HG02623 (cell line): ENCODE results near the gene WHAMM.
"Not testable (repeated sequence)": the region's sequence is repeated elsewhere in the genome, so short reads cannot be mapped to it uniquely, and the experiment has no call there.

Experiments
- ATAC-seq: cut with Tn5 transposase; IDR thresholded peaks from one replicate; pipeline ENCODE4 v1.9.1; 2021; ENCODE audit warnings: moderate library complexity; ENCODE audit not compliant: unreplicated experiment

Gene WHAMM

DNA sequence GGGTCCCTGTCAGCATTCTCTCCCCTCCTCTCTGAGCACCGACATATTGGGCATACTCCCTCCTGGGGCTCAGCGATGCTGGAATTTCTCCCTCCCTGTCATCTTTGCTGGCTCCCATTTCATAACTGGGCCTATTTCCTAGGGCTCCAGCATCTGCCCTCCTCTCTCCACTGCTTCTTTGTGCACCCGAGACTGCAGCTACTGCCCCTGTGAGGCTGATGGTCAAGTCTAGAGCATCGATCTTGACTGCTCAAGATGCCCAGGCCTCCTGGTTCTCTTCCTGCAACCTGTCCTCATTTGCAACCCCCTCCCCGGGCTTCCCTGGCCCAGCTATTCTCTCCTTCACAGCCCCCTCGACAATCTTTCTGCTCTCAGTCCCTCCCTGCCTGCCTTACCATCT lies 53.5 kb downstream of the WHAMM start:
- ATAC-seq = no peak

GRCh38 chr15:82864967-82865366 lies 55.5 kb downstream of the WHAMM start:
- ATAC-seq = no peak

DNA sequence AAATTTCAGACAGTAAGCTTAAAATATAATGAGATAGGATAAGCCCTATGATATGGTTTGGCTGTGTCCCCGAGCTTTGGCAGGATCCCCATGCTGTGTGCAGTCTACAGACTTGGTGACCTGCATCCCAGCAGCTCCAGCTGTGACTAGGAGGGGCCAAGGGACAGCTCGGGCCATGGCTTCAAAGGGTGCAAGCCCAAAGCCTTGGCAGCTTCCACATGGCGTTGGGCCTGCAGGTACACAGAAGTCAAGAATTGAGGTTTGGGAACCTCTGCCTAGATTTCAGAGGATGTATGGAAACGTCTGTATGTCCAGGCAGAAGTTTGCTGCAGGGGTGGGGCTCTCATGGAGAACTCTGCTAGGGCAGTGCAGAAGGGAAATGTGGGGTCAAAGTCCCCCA lies 56.2 kb downstream of the WHAMM start:
- not testable (repeated sequence) for ATAC-seq

DNA sequence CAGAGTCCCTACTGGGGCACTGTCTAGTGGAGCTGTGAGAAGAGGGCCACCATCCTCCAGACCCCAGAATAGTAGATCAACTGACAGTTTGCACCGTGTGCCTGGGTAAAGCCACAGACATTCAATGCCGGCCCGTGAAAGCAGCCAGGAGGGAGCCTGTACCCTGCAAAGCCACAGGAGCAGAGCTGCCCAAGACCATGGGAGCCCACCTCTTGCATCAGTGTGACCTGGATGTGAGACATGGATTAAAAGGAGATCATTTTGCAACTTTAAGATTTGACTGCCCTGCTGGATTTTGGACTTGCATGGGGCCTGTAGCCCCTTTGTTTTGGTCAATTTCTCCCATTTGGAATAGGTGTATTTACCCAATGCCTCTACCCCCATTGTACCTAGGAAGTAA lies 56.6 kb downstream of the WHAMM start:
- not testable (repeated sequence) for ATAC-seq

- no peak for ATAC-seq
Measured at GRCh38 chr15:82870727-82871320, 61.4 kb downstream of the WHAMM start.

- no peak for ATAC-seq
Measured at GRCh38 chr15:82871358-82871757, 61.9 kb downstream of the WHAMM start.

GRCh38 chr15:82871832-82872484 lies 62.5 kb downstream of the WHAMM start:
- no peak for ATAC-seq

DNA sequence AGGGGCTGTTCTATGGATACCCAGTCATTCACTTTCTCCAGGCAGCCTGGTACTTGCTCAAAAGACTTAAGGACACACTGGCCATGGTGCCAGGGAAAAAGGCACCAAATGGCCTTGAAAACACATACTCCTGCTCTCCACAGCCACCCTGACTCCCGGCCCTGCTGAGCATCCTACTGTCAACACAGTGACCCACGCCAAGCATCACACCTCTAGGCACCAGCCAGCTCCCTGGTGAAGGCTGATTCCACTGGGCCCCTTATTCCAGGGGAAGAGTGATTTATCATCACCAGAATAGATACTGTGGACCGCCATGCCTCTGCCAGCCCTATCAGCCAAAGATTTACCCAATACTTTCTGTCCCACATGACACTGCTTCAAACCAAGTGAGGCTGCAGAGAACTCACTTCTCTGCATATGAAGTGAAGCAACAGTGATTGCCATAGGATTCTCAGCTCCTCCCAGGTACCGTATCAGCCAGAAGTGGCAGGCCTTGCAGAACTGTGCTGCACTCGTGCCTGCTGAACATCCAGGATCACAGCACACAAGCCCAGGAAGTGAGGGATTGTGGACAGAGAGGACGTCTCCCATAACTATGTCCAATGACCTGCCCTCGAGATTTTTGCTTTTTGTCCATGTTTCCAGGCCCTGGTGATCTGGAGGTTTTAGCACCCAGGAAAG lies 63.7 kb downstream of the WHAMM start:
- ATAC-seq = no peak

DNA sequence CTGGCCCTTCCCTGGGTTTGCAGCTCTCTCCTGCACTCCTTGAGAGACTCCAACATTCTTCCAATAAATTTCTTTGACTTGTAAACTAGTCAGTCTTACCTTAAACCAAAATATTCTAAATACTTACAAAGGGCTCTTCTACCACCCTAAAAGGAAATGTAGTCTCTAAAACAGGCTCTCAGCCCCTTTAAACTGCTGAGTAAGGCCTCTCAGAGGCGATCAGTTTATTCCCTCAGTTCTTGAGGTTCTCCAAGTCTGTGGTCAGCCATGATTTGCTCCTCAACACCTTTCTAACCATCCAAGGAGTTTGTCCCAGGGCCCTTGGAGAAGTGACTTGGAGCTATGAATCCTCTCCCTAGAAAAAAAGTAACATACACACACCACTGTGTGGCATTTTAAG lies 64.8 kb downstream of the WHAMM start:
- ATAC-seq = no peak

GRCh38 chr15:82874961-82875360 lies 65.5 kb downstream of the WHAMM start:
- no peak for ATAC-seq

- ATAC-seq = no peak
Measured at GRCh38 chr15:82875411-82876003, 66.1 kb downstream of the WHAMM start.

DNA sequence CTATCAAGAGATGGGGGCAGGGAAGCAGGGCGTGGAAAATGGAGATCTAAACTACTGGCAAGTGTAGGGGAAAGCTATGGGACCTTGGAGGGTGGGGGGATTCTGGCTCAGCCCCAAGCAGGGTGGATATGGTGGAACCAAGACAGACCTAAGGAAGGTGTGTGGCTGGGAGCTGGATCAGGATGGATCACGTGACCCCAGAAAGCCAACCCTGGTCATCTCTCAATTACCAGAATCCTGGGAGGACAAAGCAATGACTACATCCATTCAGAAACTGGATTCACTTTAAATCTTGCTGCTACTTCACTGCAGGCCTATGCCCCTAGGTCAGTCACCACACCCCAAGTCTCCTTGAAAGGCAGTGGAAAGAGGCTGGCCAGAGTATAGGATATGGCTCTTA lies 68.4 kb downstream of the WHAMM start:
- ATAC-seq = no peak

- no peak for ATAC-seq
Measured at GRCh38 chr15:82878325-82878724, 68.9 kb downstream of the WHAMM start.

DNA sequence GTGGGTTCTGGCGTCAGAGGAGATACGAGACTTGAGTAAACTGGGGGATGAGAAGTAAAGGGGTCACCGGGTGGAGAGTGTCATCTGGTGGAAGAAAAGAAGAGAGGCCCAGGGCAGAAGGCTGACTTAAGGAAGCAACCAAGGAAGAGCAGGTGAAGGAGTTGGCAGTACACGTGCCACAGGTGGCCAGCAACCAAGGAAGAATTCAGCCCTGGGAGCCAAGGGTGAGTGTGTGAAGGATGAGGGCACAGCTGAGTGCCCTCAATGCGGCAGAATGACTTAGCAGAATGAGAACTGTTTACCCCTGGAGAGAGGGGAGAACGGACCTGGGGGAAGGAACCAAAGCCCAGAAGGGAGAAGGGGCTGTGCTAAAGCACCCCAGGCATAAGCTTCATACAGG lies 71.3 kb downstream of the WHAMM start:
- ATAC-seq = no peak

- no peak for ATAC-seq
Measured at GRCh38 chr15:82881747-82882146, 72.3 kb downstream of the WHAMM start.

GRCh38 chr15:82882273-82882928 lies 73.0 kb downstream of the WHAMM start:
- no peak for ATAC-seq
